WTC11 (cell line): ENCODE measurements around the gene BRD1. TPM values are rescaled to one million over a fixed set of nuclear protein-coding genes. Genes with fewer than 3 reads are reported as not detected.

Experiments
- ATAC-seq: fragments of 200-7000 bp; cut with Tn5 transposase; 2 replicates; pipeline ENCODE4 v1.10.0; 2021; ENCODE audit warnings: mild to moderate bottlenecking, moderate library complexity
- CTCF ChIA-PET: fragments of 300-600 bp; sonication (Branson Sonifier 250); formaldehyde crosslinking; loops from one replicate; lab custom pipeline; 2021; ENCODE audit warnings: antibody characterized with exemption; lab: Charles Lee
- POLR2A ChIA-PET: fragments of 350-600 bp; sonication (Branson Sonifier 250); formaldehyde crosslinking; loops from one replicate; lab custom pipeline; 2021; ENCODE audit warnings: antibody characterized with exemption; lab: Charles Lee
- DNase-seq: peaks from one replicate; pipeline ENCODE4 v3.0.0; 2021; ENCODE audit warnings: low spot score
- H3K27ac Mint-ChIP-seq: 2 replicates; pipeline ENCODE4 v1.8.0; 2021; ENCODE audit warnings: mixed read lengths
- H3K27me3 Mint-ChIP-seq: 2 replicates; pipeline ENCODE4 v1.8.0; 2021; ENCODE audit warnings: low read depth, mild to moderate bottlenecking, moderate library complexity, mixed read lengths
- H3K36me3 Mint-ChIP-seq: 2 replicates; pipeline ENCODE4 v1.8.0; 2021; ENCODE audit warnings: mixed read lengths
- H3K4me1 Mint-ChIP-seq: 2 replicates; pipeline ENCODE4 v1.8.0; 2022; ENCODE audit warnings: mixed read lengths
- H3K4me3 Mint-ChIP-seq: 2 replicates; pipeline ENCODE4 v1.8.0; 2021; ENCODE audit warnings: mild to moderate bottlenecking, moderate library complexity, mixed read lengths
- H3K9me3 Mint-ChIP-seq: 2 replicates; pipeline ENCODE4 v1.8.0; 2021; ENCODE audit warnings: mixed read lengths
- CDX4 ChIP-seq: fragments of 250-450 bp; sonication (Bioruptor Pico); IDR thresholded peaks from 2 replicates; pipeline ENCODE4 v1.9.0; 2021; ENCODE audit warnings: moderate library complexity, mild to moderate bottlenecking, inconsistent platforms, borderline replicate concordance
- CREM ChIP-seq: sonication (generic); formaldehyde crosslinking; IDR thresholded peaks from 2 replicates; pipeline ENCODE4 v1.8.1; 2022; ENCODE audit warnings: mild to moderate bottlenecking, missing genetic modification reagents, moderate library complexity
- CTCF ChIP-seq: fragments of 200-600 bp; IDR thresholded peaks from 2 replicates; pipeline ENCODE4 v1.8.0; 2022; ENCODE audit warnings: antibody characterized with exemption
- E2F1 ChIP-seq: sonication (generic); formaldehyde crosslinking; IDR thresholded peaks from 2 replicates; pipeline ENCODE4 v1.8.0; 2022; ENCODE audit warnings: mild to moderate bottlenecking, missing genetic modification reagents
- ELF4 ChIP-seq: sonication (generic); formaldehyde crosslinking; IDR thresholded peaks from 2 replicates; pipeline ENCODE4 v1.8.1; 2022; ENCODE audit warnings: low read depth, mild to moderate bottlenecking, moderate library complexity, missing genetic modification reagents
- IRF2 ChIP-seq: sonication (generic); formaldehyde crosslinking; IDR thresholded peaks from 2 replicates; pipeline ENCODE4 v1.8.0; 2022; ENCODE audit warnings: low read depth, missing genetic modification reagents, borderline replicate concordance
- JAZF1 ChIP-seq: fragments of 250-450 bp; sonication (Bioruptor Pico); IDR thresholded peaks from 2 replicates; pipeline ENCODE4 v1.9.0; 2021; ENCODE audit warnings: moderate library complexity, mild to moderate bottlenecking, inconsistent platforms
- MYBL2 ChIP-seq: sonication (generic); formaldehyde crosslinking; IDR thresholded peaks from 2 replicates; pipeline ENCODE4 v1.8.1; 2023; ENCODE audit warnings: mild to moderate bottlenecking, moderate library complexity, missing genetic modification reagents
- NFATC4 ChIP-seq: fragments of 250-450 bp; sonication (Bioruptor Pico); IDR thresholded peaks from 2 replicates; pipeline ENCODE4 v1.9.0; 2021; ENCODE audit warnings: mild to moderate bottlenecking
- SOX15 ChIP-seq: fragments of 250-450 bp; sonication (Bioruptor Pico); IDR thresholded peaks from 2 replicates; pipeline ENCODE4 v1.9.0; 2021; ENCODE audit warnings: mild to moderate bottlenecking
- STAT6 ChIP-seq: sonication (generic); formaldehyde crosslinking; conservative IDR thresholded peaks from 2 replicates; pipeline ENCODE4 v1.8.1; 2023; ENCODE audit warnings: mild to moderate bottlenecking, low read depth, missing genetic modification reagents, moderate library complexity
- TCF7 ChIP-seq: sonication (generic); formaldehyde crosslinking; IDR thresholded peaks from 2 replicates; pipeline ENCODE4 v1.8.0; 2022; ENCODE audit warnings: mild to moderate bottlenecking, low read depth, missing genetic modification reagents, moderate library complexity
- TP53 ChIP-seq: sonication (generic); formaldehyde crosslinking; IDR thresholded peaks from 2 replicates; pipeline ENCODE4 v1.8.1; 2023; ENCODE audit warnings: mild to moderate bottlenecking, missing genetic modification reagents
- USF2 ChIP-seq: sonication (generic); formaldehyde crosslinking; IDR thresholded peaks from 2 replicates; pipeline ENCODE4 v1.8.1; 2023; ENCODE audit warnings: mild to moderate bottlenecking, missing genetic modification reagents, moderate library complexity
- ZBTB43 ChIP-seq: sonication (generic); formaldehyde crosslinking; IDR thresholded peaks from 2 replicates; pipeline ENCODE4 v1.8.1; 2023; ENCODE audit warnings: mild to moderate bottlenecking, missing genetic modification reagents
- ZNF232 ChIP-seq: sonication (generic); formaldehyde crosslinking; IDR thresholded peaks from 2 replicates; pipeline ENCODE4 v1.8.0; 2022; ENCODE audit warnings: mild to moderate bottlenecking, missing genetic modification reagents
- ZNF317 ChIP-seq: sonication (generic); formaldehyde crosslinking; IDR thresholded peaks from 2 replicates; pipeline ENCODE4 v1.8.1; 2023; ENCODE audit warnings: low read depth, mild to moderate bottlenecking, moderate library complexity, missing genetic modification reagents, borderline replicate concordance
- ZNF532 ChIP-seq: fragments of 250-450 bp; sonication (Bioruptor Pico); IDR thresholded peaks from 2 replicates; pipeline ENCODE4 v1.9.0; 2021; ENCODE audit warnings: mild to moderate bottlenecking, borderline replicate concordance
- total RNA-seq: library from RNA; stranded (reverse); gene quantifications from 3 replicates; pipeline ENCODE4 v1.2.3, GENCODE V29; 2021

Gene BRD1
- total RNA-seq, 1 experiment from 2014 or later: 36.6 TPM

- Mint-ChIP-seq H3K27me3 (peaks cover 28% of the 10 kb centered on the region), H3K27ac (no peak overlapping the region)
- DNase-seq: no peak
- TF ChIP-seq IRF2 (CRISPR knock-in tag) (no peak), TCF7 (CRISPR knock-in tag) (no peak), CREM (CRISPR knock-in tag) (no peak), ELF4 (CRISPR knock-in tag) (no peak), ZBTB43 (CRISPR knock-in tag) (no peak), USF2 (no peak), CTCF (no peak), STAT6 (CRISPR knock-in tag) (no peak), E2F1 (CRISPR knock-in tag) (no peak), SOX15 (CRISPR knock-in tag) (no peak), TP53 (CRISPR knock-in tag) (no peak)
- TF ChIP-seq, all 79 proteins: peak for 0
- peaks cover 16% of the 10 kb centered on the region for H3K9me3 Mint-ChIP-seq
- CTCF ChIA-PET: no interaction called here
- no peaks in the 10 kb centered on the region for H3K36me3 Mint-ChIP-seq
- peaks cover 5% of the 10 kb centered on the region for H3K4me1 Mint-ChIP-seq
- POLR2A ChIA-PET: no interaction called here
- no peak overlapping the region for H3K4me3 Mint-ChIP-seq
- no peak for ATAC-seq
Measured at GRCh38 chr22:49730656-49731055, 97.0 kb downstream of the BRD1 start.

- CTCF ChIA-PET: interaction anchor here (1.2 to 1.4 kb wide), 2 partner anchors 27 to 302 kb away, joined by 3 to 5 read pairs; no protein-coding TSS in a partner anchor
Measured at GRCh38 chr22:49728570-49729271, 99.0 kb downstream of the BRD1 start.

More at GRCh38 chr22:49728570-49729271, 99.0 kb downstream of the BRD1 start:
- Mint-ChIP-seq H3K9me3 (peaks cover 16% of the 10 kb centered on the region), H3K4me3 (no peak overlapping the region), H3K27me3 (peaks cover 41% of the 10 kb centered on the region), H3K27ac (no peak overlapping the region), H3K4me1 (peaks cover 5% of the 10 kb centered on the region), H3K36me3 (no peaks in the 10 kb centered on the region)
- POLR2A ChIA-PET: no interaction called here
- TF ChIP-seq NFATC4 (no peak), MYBL2 (CRISPR knock-in tag) (no peak), ZNF532 (CRISPR knock-in tag) (no peak), JAZF1 (CRISPR knock-in tag) (no peak), ZNF232 (CRISPR knock-in tag) (no peak), ZNF317 (CRISPR knock-in tag) (no peak), CDX4 (CRISPR knock-in tag) (no peak)
- no peak for DNase-seq
- ATAC-seq: no peak
